GM19395 (cell line): Measurements from ENCODE around the gene SBSN.
"Not testable (repeated sequence)": the region's sequence is repeated elsewhere in the genome, so short reads cannot be mapped to it uniquely, and the experiment has no call there.

Source experiments
- ATAC-seq: cut with Tn5 transposase; IDR thresholded peaks from one replicate; pipeline ENCODE4 v1.9.1; 2021; ENCODE audit warnings: mild to moderate bottlenecking, moderate library complexity; ENCODE audit not compliant: unreplicated experiment

Gene SBSN

GRCh38 chr19:35478794-35479677 lies 49.1 kb downstream of the SBSN start:
- no peak for ATAC-seq

- no peak for ATAC-seq
These were observed 52.0 kb downstream of the SBSN start for GRCh38 chr19:35476149-35476548.

GRCh38 chr19:35474594-35474993 lies 53.5 kb downstream of the SBSN start:
- not testable (repeated sequence) for ATAC-seq

GRCh38 chr19:35474104-35474503 lies 54.0 kb downstream of the SBSN start:
- ATAC-seq: no peak
